ENCODE measurements around the gene LMBR1L. TPM values are rescaled to one million over a fixed set of nuclear protein-coding genes. Genes with fewer than 3 reads are reported as not detected.
A peak's percentile ranks its signal among the peaks of the same experiment; 100 is the strongest.

Gene LMBR1L
- total and polyA plus RNA-seq, 4 experiments from 2014 or later, result 35.9 to 226 (median 134) TPM

DNA sequence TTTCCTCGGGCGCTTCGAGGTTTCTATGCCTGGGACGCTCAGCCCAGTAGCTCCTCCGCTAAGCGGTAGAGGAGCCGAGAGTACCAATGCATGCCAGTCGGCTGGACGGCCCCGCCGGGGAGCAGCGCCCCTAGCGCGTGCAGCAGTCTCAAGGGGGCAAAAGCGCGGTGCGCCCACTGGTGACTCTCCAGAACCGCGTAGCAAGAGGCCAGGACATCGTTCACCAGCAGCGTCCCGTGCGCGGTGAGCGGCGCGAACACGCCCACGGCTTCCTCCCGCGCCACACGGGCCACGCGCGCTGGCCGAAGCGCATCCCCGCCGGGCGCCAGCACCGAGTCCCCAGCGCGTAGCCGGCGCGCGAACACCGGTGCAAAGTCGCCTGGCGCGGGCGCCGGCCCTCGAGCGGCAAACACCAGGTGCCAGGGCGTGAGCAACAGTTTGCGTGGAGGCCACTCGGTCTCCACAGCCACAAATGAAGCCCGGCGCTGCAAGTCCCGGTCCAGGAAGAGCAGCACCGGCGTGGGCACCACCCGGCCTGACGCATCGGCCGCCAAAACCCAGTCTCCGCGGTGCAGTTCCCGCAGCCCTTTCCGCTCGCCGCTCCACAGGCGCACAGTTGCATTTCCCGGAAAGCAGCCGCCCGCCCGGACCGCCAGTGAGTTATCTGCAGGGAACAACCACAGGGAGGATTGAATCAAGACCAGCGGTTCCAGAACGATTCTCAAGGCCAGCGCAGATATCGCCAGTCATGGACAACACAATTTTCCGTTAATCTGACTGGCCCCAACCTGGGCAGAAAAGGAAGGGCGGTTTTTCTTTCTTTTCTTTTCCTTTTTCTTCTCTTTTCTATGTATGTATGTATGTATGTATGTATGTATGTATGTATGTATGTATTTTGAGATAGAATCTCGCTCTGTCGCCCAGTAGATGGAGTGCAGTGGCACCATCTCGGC, 20.6 kb downstream of the LMBR1L start:
- H3K27ac Mint-ChIP-seq, result peak overlapping the region in 6 of 7 donors; percentile 6 to 54 (median 32)
- peaks cover 32 to 50% of the 10 kb centered on the region in 2 donors for H3K27me3 Mint-ChIP-seq
- peaks cover 0 to 3% of the 10 kb centered on the region in 2 donors for H3K36me3 Mint-ChIP-seq
- H3K4me3 Mint-ChIP-seq, result peak overlapping the region; percentile 70 to 89 (median 76)
- intact Hi-C loops (cut with micrococcal nuclease), result loop anchor here (5.0 kb wide), 1 partner anchor 97 kb away; the partner anchor contains the start of gene TUBA1A
- Histone ChIP-seq H3K4me3 (ENCODE audit: low read length in 2 of 2) (peak overlapping the region; percentile 11 to 45), H3K27ac (ENCODE audit: low read depth, low read length) (no peak overlapping the region), H3K4me1 (ENCODE audit: insufficient read depth, low read length) (peaks cover 74% of the 10 kb centered on the region), H3K27me3 (ENCODE audit: insufficient read depth, low read length) (peaks cover 58% of the 10 kb centered on the region), H3K9me3 (ENCODE audit: control insufficient read depth in 1 of 2, low read length in 2 of 2) (no peaks in the 10 kb centered on the region), H3K36me3 (ENCODE audit: insufficient read depth, low read length) (no peaks in the 10 kb centered on the region)
- POLR2A ChIA-PET (ENCODE audit: partially characterized antibody), result interaction anchor here (0.7 to 4.4 kb wide), 7 partner anchors 19 to 145 kb away, joined by 3 to 47 read pairs (median 10); partner anchors contain the start of genes LMBR1L, RHEBL1, TUBA1A and TUBA1B
- CTCF ChIA-PET (ENCODE audit: partially characterized antibody), result interaction anchor here (0.9 to 11.5 kb wide), 21 partner anchors 10 to 154 kb away, joined by 3 to 221 read pairs (median 17); partner anchors contain the start of genes LMBR1L, RHEBL1, TUBA1A and TUBA1B
- peak in 3 of 5 donors; percentile 29 to 43 (median 41) for DNase-seq
- H3K4me1 Mint-ChIP-seq, result peaks cover 32 to 83% (median 54%) of the 10 kb centered on the region in 4 donors
- no peaks in the 10 kb centered on the region for H3K9me3 Mint-ChIP-seq

DNA sequence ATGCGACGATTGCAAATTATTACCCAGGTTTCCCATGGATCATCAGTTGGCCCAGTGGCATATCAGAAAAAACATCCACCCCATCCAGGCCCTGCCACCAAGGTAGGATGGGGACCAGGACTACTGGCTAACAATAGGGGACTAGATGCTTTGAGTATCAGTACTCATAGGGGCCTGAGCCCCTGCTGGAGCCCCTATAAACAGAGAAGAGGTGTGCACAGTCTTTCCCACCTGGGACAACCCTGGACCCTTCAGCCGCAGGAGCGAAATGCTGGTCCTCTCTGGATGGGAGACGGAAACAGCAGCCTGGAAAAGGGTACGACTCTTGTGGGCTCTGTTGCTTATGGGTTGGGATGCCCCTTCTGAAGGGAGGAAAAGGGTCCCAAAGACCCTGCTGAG, 21.7 kb downstream of the LMBR1L start:
- Mint-ChIP-seq H3K9me3 (no peaks in the 10 kb centered on the region), H3K27me3 (peaks cover 31 to 46% of the 10 kb centered on the region in 2 donors), H3K4me1 (peaks cover 29 to 71% (median 46%) of the 10 kb centered on the region in 4 donors), H3K36me3 (no peaks in the 10 kb centered on the region), H3K27ac (peak overlapping the region in 1 of 7 donors; percentile 67), H3K4me3 (peak overlapping the region in 5 of 8 donors; percentile 10 to 83 (median 51))
- ChIA-PET POLR2A (ENCODE audit: partially characterized antibody) (interaction anchor here (1.0 to 4.4 kb wide), 11 partner anchors 11 to 148 kb away, joined by 3 to 47 read pairs (median 4); partner anchors contain the start of genes LMBR1L, RHEBL1, TUBA1A and TUBA1B), CTCF (ENCODE audit: partially characterized antibody) (interaction anchor here (0.7 to 7.7 kb wide), 36 partner anchors 7 to 336 kb away, joined by 3 to 116 read pairs (median 8); partner anchors contain the start of genes LMBR1L, RHEBL1, TROAP and TUBA1A)
- intact Hi-C loops (cut with micrococcal nuclease), result loop anchor here (1.0 to 5.0 kb wide), 7 partner anchors 9 to 146 kb away; partner anchors contain the start of genes LMBR1L, RHEBL1 and TUBA1A
- H3K4me3 ChIP-seq (ENCODE audit: low read length in 2 of 2), result no peak overlapping the region
- peaks cover 47% of the 10 kb centered on the region for H3K27me3 ChIP-seq (ENCODE audit: insufficient read depth, low read length)
- H3K4me1 ChIP-seq (ENCODE audit: insufficient read depth, low read length), result peaks cover 62% of the 10 kb centered on the region
- no peak overlapping the region for H3K27ac ChIP-seq (ENCODE audit: low read depth, low read length)
- no peak for DNase-seq
- H3K9me3 ChIP-seq (ENCODE audit: control insufficient read depth in 1 of 2, low read length in 2 of 2), result no peaks in the 10 kb centered on the region
- H3K36me3 ChIP-seq (ENCODE audit: insufficient read depth, low read length), result no peaks in the 10 kb centered on the region

DNA sequence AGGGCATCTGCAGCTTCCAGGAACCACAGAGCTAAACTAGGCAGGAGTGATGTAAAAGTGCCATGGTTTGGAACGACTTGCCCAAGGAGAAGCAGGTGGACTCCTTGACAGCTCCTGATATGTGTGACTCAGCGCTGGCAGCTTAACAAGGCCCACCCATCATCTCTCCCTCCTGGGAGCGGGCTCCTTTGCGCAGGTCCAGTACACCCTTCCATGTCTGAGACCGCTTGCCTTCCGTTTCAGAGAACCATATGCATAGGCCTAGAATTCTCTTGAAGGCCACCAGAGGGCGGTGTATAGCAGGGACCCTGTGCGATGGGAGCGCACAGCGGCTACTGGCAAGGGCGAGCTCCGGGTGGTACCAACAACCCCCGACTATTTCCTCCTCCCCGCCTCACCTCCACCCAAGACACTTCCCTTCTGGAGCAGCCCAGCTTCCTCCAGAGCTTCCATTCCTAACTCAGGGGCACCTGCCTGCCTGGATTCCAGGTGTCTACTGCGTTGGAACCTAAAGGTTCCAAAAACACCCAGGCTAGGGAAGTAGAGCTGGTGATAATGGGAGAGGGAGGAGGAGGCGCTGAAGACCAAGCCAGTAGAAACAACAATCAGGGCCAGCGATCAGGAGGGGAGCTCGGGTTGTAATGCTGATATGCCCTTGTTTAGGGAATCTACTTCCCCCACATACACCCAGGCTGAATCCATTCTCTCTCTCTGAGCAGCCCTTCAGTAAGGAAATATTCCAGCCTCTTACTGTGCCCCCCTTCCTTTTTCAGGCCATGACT, 22.3 kb downstream of the LMBR1L start:
- ChIA-PET CTCF (ENCODE audit: partially characterized antibody) (interaction anchor here (0.7 to 7.7 kb wide), 41 partner anchors 8 to 335 kb away, joined by 3 to 116 read pairs (median 7); partner anchors contain the start of genes LMBR1L, RHEBL1, TROAP and TUBA1A), POLR2A (ENCODE audit: partially characterized antibody) (interaction anchor here (1.0 to 4.4 kb wide), 11 partner anchors 10 to 148 kb away, joined by 3 to 47 read pairs (median 5); partner anchors contain the start of genes LMBR1L, RHEBL1, TUBA1A and TUBA1B)
- Histone ChIP-seq H3K4me3 (ENCODE audit: low read length in 2 of 2) (no peak overlapping the region), H3K36me3 (ENCODE audit: insufficient read depth, low read length) (no peaks in the 10 kb centered on the region), H3K4me1 (ENCODE audit: insufficient read depth, low read length) (peaks cover 56% of the 10 kb centered on the region), H3K27ac (ENCODE audit: low read depth, low read length) (no peak overlapping the region), H3K27me3 (ENCODE audit: insufficient read depth, low read length) (peaks cover 41% of the 10 kb centered on the region), H3K9me3 (ENCODE audit: control insufficient read depth in 1 of 2, low read length in 2 of 2) (no peaks in the 10 kb centered on the region)
- DNase-seq, result peak; percentile 68 to 73 (median 69)
- intact Hi-C loops (cut with micrococcal nuclease), result loop anchor here (1.0 to 5.0 kb wide), 7 partner anchors 10 to 147 kb away; partner anchors contain the start of genes LMBR1L, RHEBL1 and TUBA1A
- Mint-ChIP-seq H3K4me3 (peak overlapping the region in 7 of 8 donors; percentile 17 to 83 (median 56)), H3K36me3 (no peaks in the 10 kb centered on the region), H3K27ac (peak overlapping the region in 4 of 7 donors; percentile 2 to 67 (median 37)), H3K4me1 (peaks cover 23 to 65% (median 40%) of the 10 kb centered on the region in 4 donors), H3K27me3 (peaks cover 26 to 41% of the 10 kb centered on the region in 2 donors), H3K9me3 (no peaks in the 10 kb centered on the region)

DNA sequence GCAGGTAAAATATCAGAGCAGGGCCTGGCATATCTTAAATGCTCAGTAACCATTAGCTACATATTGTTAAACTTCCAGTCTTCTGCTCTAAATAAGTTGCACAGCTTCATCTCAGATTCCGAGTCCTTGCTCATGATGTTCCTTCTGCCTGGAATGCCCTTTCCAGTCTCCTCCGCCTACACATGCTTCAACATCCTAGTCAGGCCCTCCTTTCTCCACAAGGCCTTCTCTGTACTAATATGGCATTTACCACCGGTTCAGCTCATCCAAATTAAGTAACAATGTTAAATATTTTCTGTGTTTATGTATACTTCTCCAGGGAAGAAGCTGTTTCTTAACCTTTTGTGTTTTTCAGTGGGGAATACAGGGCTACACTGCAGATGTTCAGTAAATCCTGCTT, 24.5 kb downstream of the LMBR1L start:
- Histone ChIP-seq H3K27ac (ENCODE audit: low read depth, low read length) (no peak overlapping the region), H3K9me3 (ENCODE audit: control insufficient read depth in 1 of 2, low read length in 2 of 2) (no peaks in the 10 kb centered on the region), H3K4me3 (ENCODE audit: low read length in 2 of 2) (no peak overlapping the region), H3K36me3 (ENCODE audit: insufficient read depth, low read length) (no peaks in the 10 kb centered on the region), H3K27me3 (ENCODE audit: insufficient read depth, low read length) (peaks cover 19% of the 10 kb centered on the region), H3K4me1 (ENCODE audit: insufficient read depth, low read length) (peaks cover 40% of the 10 kb centered on the region)
- CTCF ChIA-PET (ENCODE audit: partially characterized antibody), result interaction anchor here (0.8 to 7.7 kb wide), 16 partner anchors 7 to 148 kb away, joined by 3 to 116 read pairs (median 12); partner anchors contain the start of genes DHH, LMBR1L, RHEBL1 and TUBA1A
- POLR2A ChIA-PET (ENCODE audit: partially characterized antibody), result interaction anchor here (1.7 to 4.4 kb wide), 3 partner anchors 23 to 45 kb away, joined by 4 to 47 read pairs (median 23); partner anchors contain the start of genes LMBR1L and TUBA1B
- no peak overlapping the region for H3K27ac Mint-ChIP-seq
- H3K27me3 Mint-ChIP-seq, result peaks cover 16 to 24% of the 10 kb centered on the region in 2 donors
- no peak overlapping the region for H3K4me3 Mint-ChIP-seq
- no peaks in the 10 kb centered on the region for H3K9me3 Mint-ChIP-seq
- no peak for DNase-seq
- H3K36me3 Mint-ChIP-seq, result no peaks in the 10 kb centered on the region
- H3K4me1 Mint-ChIP-seq, result peaks cover 20 to 43% (median 31%) of the 10 kb centered on the region in 4 donors
- intact Hi-C loops (cut with micrococcal nuclease), result loop anchor here (5.0 kb wide), 1 partner anchor 101 kb away; the partner anchor contains the start of gene TUBA1A

DNA sequence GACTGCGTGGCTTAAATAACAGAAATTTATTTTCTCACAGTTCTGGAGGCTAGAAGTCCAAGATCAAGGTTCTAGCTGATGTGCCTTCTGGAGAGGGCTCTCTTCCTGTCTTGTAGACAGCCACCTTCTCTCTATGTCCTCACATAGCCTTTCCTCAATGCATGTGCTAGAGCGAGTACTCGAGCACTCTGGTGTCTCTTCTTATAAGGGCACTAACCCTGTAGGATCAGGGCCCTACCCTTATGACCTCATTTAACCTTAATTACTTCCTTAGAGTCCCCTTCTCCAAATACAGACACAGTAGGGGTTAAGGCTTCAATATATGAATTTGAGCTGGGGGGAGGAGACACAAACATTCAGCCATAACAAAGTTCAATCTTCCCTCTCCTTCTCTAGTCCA, 26.2 kb downstream of the LMBR1L start:
- Mint-ChIP-seq H3K27me3 (peaks cover 9 to 14% of the 10 kb centered on the region in 2 donors), H3K4me3 (no peak overlapping the region)

DNA sequence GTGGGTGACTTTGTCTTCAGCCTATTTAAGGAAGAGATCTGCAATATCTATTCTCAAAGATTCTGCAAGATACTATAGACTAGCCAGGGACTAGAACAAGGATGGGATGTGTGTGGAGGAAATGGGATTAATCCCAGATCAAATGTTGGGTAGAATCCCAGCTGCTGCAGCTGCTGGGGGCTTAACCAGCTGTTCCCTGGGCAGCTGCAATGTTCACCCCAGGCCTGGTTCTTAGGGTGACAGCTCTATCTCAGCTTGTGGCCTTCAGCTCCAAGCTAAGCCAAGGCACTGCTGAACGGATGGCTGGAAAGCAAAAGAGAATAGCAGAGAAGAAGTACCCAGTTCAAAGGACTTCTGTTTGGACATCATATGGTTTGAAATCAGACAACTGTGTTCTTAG, 30.9 kb downstream of the LMBR1L start:
- ChIA-PET POLR2A (ENCODE audit: partially characterized antibody) (no interaction called here), CTCF (ENCODE audit: partially characterized antibody) (interaction anchor here (1.2 to 4.8 kb wide), 4 partner anchors 9 to 36 kb away, joined by 5 to 38 read pairs (median 11); no protein-coding TSS in a partner anchor)
- no peaks in the 10 kb centered on the region for H3K4me1 Mint-ChIP-seq
- H3K27me3 Mint-ChIP-seq, result peaks cover 1 to 5% of the 10 kb centered on the region in 2 donors
- intact Hi-C loops (cut with micrococcal nuclease), result no loop called here
- no peak overlapping the region for H3K4me3 Mint-ChIP-seq
- H3K4me1 ChIP-seq (ENCODE audit: insufficient read depth, low read length), result no peaks in the 10 kb centered on the region
- no peak for DNase-seq
- H3K9me3 Mint-ChIP-seq, result no peaks in the 10 kb centered on the region
- H3K27ac ChIP-seq (ENCODE audit: low read depth, low read length), result no peak overlapping the region
- H3K36me3 Mint-ChIP-seq, result no peaks in the 10 kb centered on the region
- peak overlapping the region in 1 of 7 donors; percentile 44 for H3K27ac Mint-ChIP-seq
- H3K4me3 ChIP-seq (ENCODE audit: low read length in 2 of 2), result no peak overlapping the region
- H3K36me3 ChIP-seq (ENCODE audit: insufficient read depth, low read length), result no peaks in the 10 kb centered on the region
- H3K27me3 ChIP-seq (ENCODE audit: insufficient read depth, low read length), result no peaks in the 10 kb centered on the region
- H3K9me3 ChIP-seq (ENCODE audit: control insufficient read depth in 1 of 2, low read length in 2 of 2), result no peaks in the 10 kb centered on the region

More for the DNA sequence above, 26.2 kb downstream of the LMBR1L start:
- Mint-ChIP-seq H3K36me3 (no peaks in the 10 kb centered on the region), H3K9me3 (no peaks in the 10 kb centered on the region), H3K27ac (no peak overlapping the region), H3K4me1 (peaks cover 12 to 27% (median 20%) of the 10 kb centered on the region in 4 donors)
- H3K4me3 ChIP-seq (ENCODE audit: low read length in 2 of 2), result no peak overlapping the region
- no peaks in the 10 kb centered on the region for H3K36me3 ChIP-seq (ENCODE audit: insufficient read depth, low read length)
- peaks cover 23% of the 10 kb centered on the region for H3K4me1 ChIP-seq (ENCODE audit: insufficient read depth, low read length)
- no peak for DNase-seq
- ChIA-PET CTCF (ENCODE audit: partially characterized antibody) (interaction anchor here (0.9 to 7.7 kb wide), 11 partner anchors 9 to 193 kb away, joined by 4 to 116 read pairs (median 9); partner anchors contain the start of genes DHH, RHEBL1, TUBA1A and TUBA1B), POLR2A (ENCODE audit: partially characterized antibody) (interaction anchor here (1.0 to 1.7 kb wide), 4 partner anchors 10 to 151 kb away, joined by 4 to 6 read pairs (median 4); partner anchors contain the start of genes DHH and LMBR1L)
- no peak overlapping the region for H3K27ac ChIP-seq (ENCODE audit: low read depth, low read length)
- H3K27me3 ChIP-seq (ENCODE audit: insufficient read depth, low read length), result peaks cover 9% of the 10 kb centered on the region
- intact Hi-C loops (cut with micrococcal nuclease), result no loop called here
- no peaks in the 10 kb centered on the region for H3K9me3 ChIP-seq (ENCODE audit: control insufficient read depth in 1 of 2, low read length in 2 of 2)
